WTC11 (cell line): ENCODE data around the gene ASB11. TPM values are rescaled to one million over a fixed set of nuclear protein-coding genes. Genes with fewer than 3 reads are reported as not detected.
A peak's percentile ranks its signal among the peaks of the same experiment; 100 is the strongest.

Experiments
- ATAC-seq: fragments of 200-7000 bp; cut with Tn5 transposase; 2 replicates; pipeline ENCODE4 v1.10.0; 2021; ENCODE audit warnings: mild to moderate bottlenecking, moderate library complexity
- CTCF ChIA-PET: fragments of 300-600 bp; sonication (Branson Sonifier 250); formaldehyde crosslinking; loops from one replicate; lab custom pipeline; 2021; ENCODE audit warnings: antibody characterized with exemption; lab: Charles Lee
- POLR2A ChIA-PET: fragments of 350-600 bp; sonication (Branson Sonifier 250); formaldehyde crosslinking; loops from one replicate; lab custom pipeline; 2021; ENCODE audit warnings: antibody characterized with exemption; lab: Charles Lee
- DNase-seq: peaks from one replicate; pipeline ENCODE4 v3.0.0; 2021; ENCODE audit warnings: low spot score
- H3K27ac Mint-ChIP-seq: 2 replicates; pipeline ENCODE4 v1.8.0; 2021; ENCODE audit warnings: mixed read lengths
- H3K27me3 Mint-ChIP-seq: 2 replicates; pipeline ENCODE4 v1.8.0; 2021; ENCODE audit warnings: low read depth, mild to moderate bottlenecking, moderate library complexity, mixed read lengths
- H3K36me3 Mint-ChIP-seq: 2 replicates; pipeline ENCODE4 v1.8.0; 2021; ENCODE audit warnings: mixed read lengths
- H3K4me1 Mint-ChIP-seq: 2 replicates; pipeline ENCODE4 v1.8.0; 2022; ENCODE audit warnings: mixed read lengths
- H3K4me3 Mint-ChIP-seq: 2 replicates; pipeline ENCODE4 v1.8.0; 2021; ENCODE audit warnings: mild to moderate bottlenecking, moderate library complexity, mixed read lengths
- H3K9me3 Mint-ChIP-seq: 2 replicates; pipeline ENCODE4 v1.8.0; 2021; ENCODE audit warnings: mixed read lengths
- ATF3 ChIP-seq: sonication (generic); formaldehyde crosslinking; conservative IDR thresholded peaks from 2 replicates; pipeline ENCODE4 v1.8.1; 2022; ENCODE audit warnings: mild to moderate bottlenecking, missing genetic modification reagents
- CREB1 ChIP-seq: sonication (generic); formaldehyde crosslinking; IDR thresholded peaks from 2 replicates; pipeline ENCODE4 v1.8.0; 2023; ENCODE audit warnings: mild to moderate bottlenecking, missing genetic modification reagents
- CREM ChIP-seq: sonication (generic); formaldehyde crosslinking; IDR thresholded peaks from 2 replicates; pipeline ENCODE4 v1.8.1; 2022; ENCODE audit warnings: mild to moderate bottlenecking, missing genetic modification reagents, moderate library complexity
- E2F5 ChIP-seq: sonication (generic); formaldehyde crosslinking; IDR thresholded peaks from 2 replicates; pipeline ENCODE4 v1.8.1; 2022; ENCODE audit warnings: mild to moderate bottlenecking, moderate library complexity, missing genetic modification reagents
- ETV6 ChIP-seq: sonication (generic); formaldehyde crosslinking; IDR thresholded peaks from 2 replicates; pipeline ENCODE4 v1.8.1; 2022; ENCODE audit warnings: mild to moderate bottlenecking, missing genetic modification reagents
- FOXJ3 ChIP-seq: sonication (generic); formaldehyde crosslinking; IDR thresholded peaks from 2 replicates; pipeline ENCODE4 v1.9.0; 2021; ENCODE audit warnings: missing genetic modification reagents, mild to moderate bottlenecking, borderline replicate concordance
- FOXP1 ChIP-seq: sonication (generic); formaldehyde crosslinking; IDR thresholded peaks from 2 replicates; pipeline ENCODE4 v1.8.0; 2022; ENCODE audit warnings: missing genetic modification reagents, mild to moderate bottlenecking, moderate library complexity, borderline replicate concordance
- IRF1 ChIP-seq: sonication (generic); formaldehyde crosslinking; IDR thresholded peaks from 2 replicates; pipeline ENCODE4 v1.8.0; 2023; ENCODE audit warnings: missing genetic modification reagents
- IRF2 ChIP-seq: sonication (generic); formaldehyde crosslinking; IDR thresholded peaks from 2 replicates; pipeline ENCODE4 v1.8.0; 2022; ENCODE audit warnings: low read depth, missing genetic modification reagents, borderline replicate concordance
- JAZF1 ChIP-seq: fragments of 250-450 bp; sonication (Bioruptor Pico); IDR thresholded peaks from 2 replicates; pipeline ENCODE4 v1.9.0; 2021; ENCODE audit warnings: moderate library complexity, mild to moderate bottlenecking, inconsistent platforms
- OVOL2 ChIP-seq: fragments of 250-450 bp; sonication (Bioruptor Pico); IDR thresholded peaks from 2 replicates; pipeline ENCODE4 v1.9.0; 2021; ENCODE audit warnings: mild to moderate bottlenecking, borderline replicate concordance
- PRRX2 ChIP-seq: fragments of 250-450 bp; sonication (Bioruptor Pico); IDR thresholded peaks from 2 replicates; pipeline ENCODE4 v1.8.0; 2021; ENCODE audit warnings: mild to moderate bottlenecking
- RELA ChIP-seq: sonication (generic); formaldehyde crosslinking; IDR thresholded peaks from 2 replicates; pipeline ENCODE4 v1.8.1; 2022; ENCODE audit warnings: missing genetic modification reagents, mild to moderate bottlenecking, borderline replicate concordance
- TEAD1 ChIP-seq: sonication (generic); formaldehyde crosslinking; IDR thresholded peaks from 2 replicates; pipeline ENCODE4 v1.8.0; 2022; ENCODE audit warnings: mild to moderate bottlenecking, missing genetic modification reagents
- TP53 ChIP-seq: sonication (generic); formaldehyde crosslinking; IDR thresholded peaks from 2 replicates; pipeline ENCODE4 v1.8.1; 2023; ENCODE audit warnings: mild to moderate bottlenecking, missing genetic modification reagents
- ZNF671 ChIP-seq: fragments of 250-450 bp; sonication (Bioruptor Pico); IDR thresholded peaks from 2 replicates; pipeline ENCODE4 v1.8.0; 2021; ENCODE audit warnings: mild to moderate bottlenecking
- total RNA-seq: library from RNA; stranded (reverse); gene quantifications from 3 replicates; pipeline ENCODE4 v1.2.3, GENCODE V29; 2021
- TF ChIP-seq, protein P1 (sequence below): sonication (generic); formaldehyde crosslinking; conservative IDR thresholded peaks from 2 replicates; pipeline ENCODE4 v1.8.1; 2023; ENCODE audit warnings: mild to moderate bottlenecking, low read depth, missing genetic modification reagents, moderate library complexity
- TF ChIP-seq, protein P2 (sequence below): sonication (generic); formaldehyde crosslinking; IDR thresholded peaks from 2 replicates; pipeline ENCODE4 v1.8.0; 2023; ENCODE audit warnings: missing genetic modification reagents, mild to moderate bottlenecking, borderline replicate concordance
- TF ChIP-seq, protein P3 (sequence below): sonication (generic); formaldehyde crosslinking; IDR thresholded peaks from 2 replicates; pipeline ENCODE4 v1.8.1; 2023; ENCODE audit warnings: mild to moderate bottlenecking, missing genetic modification reagents
- TF ChIP-seq, protein P4 (sequence below): sonication (generic); formaldehyde crosslinking; IDR thresholded peaks from 2 replicates; pipeline ENCODE4 v1.8.1; 2023; ENCODE audit warnings: mild to moderate bottlenecking, missing genetic modification reagents

ASB11 gene
- total RNA-seq, 1 experiment from 2014 or later, result not detected

DNA sequence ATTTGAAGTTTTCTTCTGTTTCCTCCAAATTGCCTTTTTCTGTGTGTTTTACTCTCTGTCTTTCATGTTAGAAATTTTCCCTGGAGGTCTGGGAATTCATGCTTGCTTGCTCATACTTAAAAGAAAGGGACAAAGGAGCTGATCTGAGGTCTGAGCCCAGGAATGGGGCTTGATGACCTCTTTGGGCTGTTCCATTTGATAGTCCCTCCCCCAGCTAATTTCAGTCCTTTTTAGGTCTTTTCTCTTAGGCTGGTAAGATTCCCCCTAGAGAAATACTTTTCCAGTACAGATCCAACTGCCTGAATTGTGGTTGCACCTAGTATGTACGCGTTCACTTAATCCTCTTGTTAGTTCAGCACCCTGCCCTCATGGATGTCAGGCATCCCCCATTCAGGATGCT is 25.4 kb upstream of the ASB11 start (continued):
- TF ChIP-seq TEAD1 (CRISPR knock-in tag) (no peak), ETV6 (CRISPR knock-in tag) (no peak), FOXJ3 (CRISPR knock-in tag) (no peak), RELA (CRISPR knock-in tag) (no peak), CREB1 (CRISPR knock-in tag) (no peak), ZNF671 (CRISPR knock-in tag) (no peak), PRRX2 (CRISPR knock-in tag) (no peak)
- TF ChIP-seq, protein P1, sequence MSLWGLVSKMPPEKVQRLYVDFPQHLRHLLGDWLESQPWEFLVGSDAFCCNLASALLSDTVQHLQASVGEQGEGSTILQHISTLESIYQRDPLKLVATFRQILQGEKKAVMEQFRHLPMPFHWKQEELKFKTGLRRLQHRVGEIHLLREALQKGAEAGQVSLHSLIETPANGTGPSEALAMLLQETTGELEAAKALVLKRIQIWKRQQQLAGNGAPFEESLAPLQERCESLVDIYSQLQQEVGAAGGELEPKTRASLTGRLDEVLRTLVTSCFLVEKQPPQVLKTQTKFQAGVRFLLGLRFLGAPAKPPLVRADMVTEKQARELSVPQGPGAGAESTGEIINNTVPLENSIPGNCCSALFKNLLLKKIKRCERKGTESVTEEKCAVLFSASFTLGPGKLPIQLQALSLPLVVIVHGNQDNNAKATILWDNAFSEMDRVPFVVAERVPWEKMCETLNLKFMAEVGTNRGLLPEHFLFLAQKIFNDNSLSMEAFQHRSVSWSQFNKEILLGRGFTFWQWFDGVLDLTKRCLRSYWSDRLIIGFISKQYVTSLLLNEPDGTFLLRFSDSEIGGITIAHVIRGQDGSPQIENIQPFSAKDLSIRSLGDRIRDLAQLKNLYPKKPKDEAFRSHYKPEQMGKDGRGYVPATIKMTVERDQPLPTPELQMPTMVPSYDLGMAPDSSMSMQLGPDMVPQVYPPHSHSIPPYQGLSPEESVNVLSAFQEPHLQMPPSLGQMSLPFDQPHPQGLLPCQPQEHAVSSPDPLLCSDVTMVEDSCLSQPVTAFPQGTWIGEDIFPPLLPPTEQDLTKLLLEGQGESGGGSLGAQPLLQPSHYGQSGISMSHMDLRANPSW (CRISPR knock-in tag), result no peak
- TF ChIP-seq, protein P2, sequence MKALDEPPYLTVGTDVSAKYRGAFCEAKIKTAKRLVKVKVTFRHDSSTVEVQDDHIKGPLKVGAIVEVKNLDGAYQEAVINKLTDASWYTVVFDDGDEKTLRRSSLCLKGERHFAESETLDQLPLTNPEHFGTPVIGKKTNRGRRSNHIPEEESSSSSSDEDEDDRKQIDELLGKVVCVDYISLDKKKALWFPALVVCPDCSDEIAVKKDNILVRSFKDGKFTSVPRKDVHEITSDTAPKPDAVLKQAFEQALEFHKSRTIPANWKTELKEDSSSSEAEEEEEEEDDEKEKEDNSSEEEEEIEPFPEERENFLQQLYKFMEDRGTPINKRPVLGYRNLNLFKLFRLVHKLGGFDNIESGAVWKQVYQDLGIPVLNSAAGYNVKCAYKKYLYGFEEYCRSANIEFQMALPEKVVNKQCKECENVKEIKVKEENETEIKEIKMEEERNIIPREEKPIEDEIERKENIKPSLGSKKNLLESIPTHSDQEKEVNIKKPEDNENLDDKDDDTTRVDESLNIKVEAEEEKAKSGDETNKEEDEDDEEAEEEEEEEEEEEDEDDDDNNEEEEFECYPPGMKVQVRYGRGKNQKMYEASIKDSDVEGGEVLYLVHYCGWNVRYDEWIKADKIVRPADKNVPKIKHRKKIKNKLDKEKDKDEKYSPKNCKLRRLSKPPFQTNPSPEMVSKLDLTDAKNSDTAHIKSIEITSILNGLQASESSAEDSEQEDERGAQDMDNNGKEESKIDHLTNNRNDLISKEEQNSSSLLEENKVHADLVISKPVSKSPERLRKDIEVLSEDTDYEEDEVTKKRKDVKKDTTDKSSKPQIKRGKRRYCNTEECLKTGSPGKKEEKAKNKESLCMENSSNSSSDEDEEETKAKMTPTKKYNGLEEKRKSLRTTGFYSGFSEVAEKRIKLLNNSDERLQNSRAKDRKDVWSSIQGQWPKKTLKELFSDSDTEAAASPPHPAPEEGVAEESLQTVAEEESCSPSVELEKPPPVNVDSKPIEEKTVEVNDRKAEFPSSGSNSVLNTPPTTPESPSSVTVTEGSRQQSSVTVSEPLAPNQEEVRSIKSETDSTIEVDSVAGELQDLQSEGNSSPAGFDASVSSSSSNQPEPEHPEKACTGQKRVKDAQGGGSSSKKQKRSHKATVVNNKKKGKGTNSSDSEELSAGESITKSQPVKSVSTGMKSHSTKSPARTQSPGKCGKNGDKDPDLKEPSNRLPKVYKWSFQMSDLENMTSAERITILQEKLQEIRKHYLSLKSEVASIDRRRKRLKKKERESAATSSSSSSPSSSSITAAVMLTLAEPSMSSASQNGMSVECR (CRISPR knock-in tag), result no peak

DNA sequence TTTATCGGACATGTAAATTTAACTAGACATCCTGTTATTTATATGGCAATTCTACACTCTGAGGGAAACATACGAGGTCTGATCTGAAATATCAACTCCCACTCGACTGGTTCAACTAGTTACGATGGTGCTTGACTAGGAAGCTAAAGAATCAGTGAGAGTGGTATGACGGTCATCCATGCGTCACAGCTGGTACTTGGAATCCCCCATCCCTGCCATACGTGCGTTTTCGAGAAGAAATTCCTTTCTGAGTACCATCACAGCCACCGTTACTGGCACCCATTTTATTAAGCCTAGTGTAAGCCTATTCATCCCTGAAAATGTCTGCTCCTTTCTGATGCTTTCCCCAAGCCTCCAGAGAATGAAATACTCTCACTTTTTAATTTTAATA is 20.6 kb upstream of the ASB11 start:
- H3K36me3 Mint-ChIP-seq, result peaks cover 3% of the 10 kb centered on the region; the same call in 1 of the 2 replicates
- DNase-seq (peak; percentile 11), ATAC-seq (no peak)
- no peaks in the 10 kb centered on the region for H3K9me3 Mint-ChIP-seq
- POLR2A ChIA-PET, result no interaction called here
- H3K27ac Mint-ChIP-seq, result peak overlapping the region; percentile 87
- TF ChIP-seq IRF2 (CRISPR knock-in tag) (no peak), E2F5 (CRISPR knock-in tag) (no peak), IRF1 (CRISPR knock-in tag) (no peak), CREB1 (CRISPR knock-in tag) (no peak), ATF3 (CRISPR knock-in tag) (no peak), CREM (no peak), FOXP1 (no peak), OVOL2 (CRISPR knock-in tag) (no peak), JAZF1 (CRISPR knock-in tag) (no peak), TP53 (CRISPR knock-in tag) (no peak)
- TF ChIP-seq, protein P1 (CRISPR knock-in tag), result no peak
- TF ChIP-seq, protein P3, sequence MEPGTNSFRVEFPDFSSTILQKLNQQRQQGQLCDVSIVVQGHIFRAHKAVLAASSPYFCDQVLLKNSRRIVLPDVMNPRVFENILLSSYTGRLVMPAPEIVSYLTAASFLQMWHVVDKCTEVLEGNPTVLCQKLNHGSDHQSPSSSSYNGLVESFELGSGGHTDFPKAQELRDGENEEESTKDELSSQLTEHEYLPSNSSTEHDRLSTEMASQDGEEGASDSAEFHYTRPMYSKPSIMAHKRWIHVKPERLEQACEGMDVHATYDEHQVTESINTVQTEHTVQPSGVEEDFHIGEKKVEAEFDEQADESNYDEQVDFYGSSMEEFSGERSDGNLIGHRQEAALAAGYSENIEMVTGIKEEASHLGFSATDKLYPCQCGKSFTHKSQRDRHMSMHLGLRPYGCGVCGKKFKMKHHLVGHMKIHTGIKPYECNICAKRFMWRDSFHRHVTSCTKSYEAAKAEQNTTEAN (CRISPR knock-in tag), result no peak
- TF ChIP-seq, protein P4, sequence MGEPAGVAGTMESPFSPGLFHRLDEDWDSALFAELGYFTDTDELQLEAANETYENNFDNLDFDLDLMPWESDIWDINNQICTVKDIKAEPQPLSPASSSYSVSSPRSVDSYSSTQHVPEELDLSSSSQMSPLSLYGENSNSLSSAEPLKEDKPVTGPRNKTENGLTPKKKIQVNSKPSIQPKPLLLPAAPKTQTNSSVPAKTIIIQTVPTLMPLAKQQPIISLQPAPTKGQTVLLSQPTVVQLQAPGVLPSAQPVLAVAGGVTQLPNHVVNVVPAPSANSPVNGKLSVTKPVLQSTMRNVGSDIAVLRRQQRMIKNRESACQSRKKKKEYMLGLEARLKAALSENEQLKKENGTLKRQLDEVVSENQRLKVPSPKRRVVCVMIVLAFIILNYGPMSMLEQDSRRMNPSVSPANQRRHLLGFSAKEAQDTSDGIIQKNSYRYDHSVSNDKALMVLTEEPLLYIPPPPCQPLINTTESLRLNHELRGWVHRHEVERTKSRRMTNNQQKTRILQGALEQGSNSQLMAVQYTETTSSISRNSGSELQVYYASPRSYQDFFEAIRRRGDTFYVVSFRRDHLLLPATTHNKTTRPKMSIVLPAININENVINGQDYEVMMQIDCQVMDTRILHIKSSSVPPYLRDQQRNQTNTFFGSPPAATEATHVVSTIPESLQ (CRISPR knock-in tag), result no peak
- peak overlapping the region; percentile 91 for H3K4me3 Mint-ChIP-seq
- CTCF ChIA-PET, result no interaction called here
- peaks cover 10% of the 10 kb centered on the region for H3K27me3 Mint-ChIP-seq
- peaks cover 13% of the 10 kb centered on the region; the same call in 1 of the 2 replicates for H3K4me1 Mint-ChIP-seq
